Endothelial cell of umbilical vein (primary cell): ENCODE data around the gene MAMDC2. TPM values are rescaled to one million over a fixed set of nuclear protein-coding genes. Genes with fewer than 3 reads are reported as not detected.

Experiments used
- BruUV-seq: library from RNA; stranded (reverse); fragments of 400-500 nt; replicated peaks from 2 replicates; lab custom pipeline; 2021; lab: Mats Ljungman, UMichigan
- CTCF ChIA-PET: fragments of 300-600, 350-600 bp; sonication (Branson Sonifier 250); formaldehyde crosslinking; loops from one replicate; lab custom pipeline; 2021; ENCODE audit warnings: antibody characterized with exemption, inconsistent platforms; lab: Charles Lee
- POLR2A ChIA-PET: fragments of 300-600, 350-600 bp; sonication (Branson Sonifier 250); formaldehyde crosslinking; loops from one replicate; lab custom pipeline; 2021; ENCODE audit warnings: antibody characterized with exemption, inconsistent platforms; lab: Charles Lee
- DNase-seq: peaks from one replicate; pipeline ENCODE4 v3.0.0-alpha.2; 2011; ENCODE audit warnings: low read depth, low spot score
- FAIRE-seq: peaks from 2 replicates; lab custom pipeline; 2011; peaks lifted over from hg19 to GRCh38; lab: Jason Lieb, UNC
- H2AFZ ChIP-seq: 2 replicates; pipeline ENCODE4 v1.6.0; 2012; ENCODE audit warnings: low read depth, low read length, control low read depth, inconsistent platforms
- H3K27ac ChIP-seq: 2 replicates; pipeline ENCODE4 v1.5.1; 2011; ENCODE audit warnings: low read depth, mild to moderate bottlenecking, control low read depth, low read length, moderate library complexity; ENCODE audit not compliant: insufficient read depth
- H3K27me3 ChIP-seq, 2 experiments: 2 replicates each; pipeline versions ENCODE4 v1.6.0 to v1.6.1; 2011; ENCODE audit warnings: low read length in 2 of 2, mixed read lengths in 1 of 2; ENCODE audit not compliant: control insufficient read depth in 2 of 2, insufficient read depth in 2 of 2
- H3K36me3 ChIP-seq, 2 experiments: 2 replicates in 1 of 2; 3 replicates in 1 of 2; pipeline ENCODE4 v1.5.1; 2011; ENCODE audit warnings: low read length in 2 of 2, mild to moderate bottlenecking in 1 of 2, moderate library complexity in 1 of 2; ENCODE audit not compliant: control insufficient read depth in 2 of 2, insufficient read depth in 2 of 2; ENCODE audit errors: extremely low read depth in 1 of 2
- H3K4me1 ChIP-seq: 3 replicates; pipeline ENCODE4 v1.5.1; 2011; ENCODE audit warnings: mild to moderate bottlenecking, low read length; ENCODE audit not compliant: control insufficient read depth, insufficient read depth; ENCODE audit errors: extremely low read depth
- H3K4me2 ChIP-seq: 2 replicates; pipeline ENCODE4 v1.6.1; 2011; ENCODE audit warnings: low read length, control low read depth, mixed read lengths; ENCODE audit not compliant: insufficient read depth
- H3K4me3 ChIP-seq, 3 experiments: fragments of 200-600 bp in 1 of 3; sonication (generic), shearing (Covaris generic) in 1 of 3; replicated peaks in 1 of 3; 2 replicates each; pipeline ENCODE4 v1.5.1; 2011 to 2016; ENCODE audit warnings: control low read depth in 3 of 3, low read length in 3 of 3, mild to moderate bottlenecking in 2 of 3, inconsistent platforms in 1 of 3, low read depth in 1 of 3, moderate library complexity in 1 of 3; ENCODE audit not compliant: insufficient read depth in 1 of 3
- H3K79me2 ChIP-seq: 2 replicates; pipeline ENCODE4 v1.6.0; 2012; ENCODE audit warnings: low read length, inconsistent platforms; ENCODE audit not compliant: control insufficient read depth, insufficient read depth
- H3K9ac ChIP-seq: replicated peaks from 2 replicates; pipeline ENCODE3; 2011; ENCODE audit warnings: low read length, control low read depth; ENCODE audit not compliant: insufficient read depth; ENCODE audit errors: extremely low read depth
- H3K9me1 ChIP-seq: replicated peaks from 3 replicates; pipeline ENCODE4 v1.6.0; 2011; ENCODE audit warnings: mild to moderate bottlenecking, low read length; ENCODE audit not compliant: control insufficient read depth, insufficient read depth; ENCODE audit errors: extremely low read depth
- H3K9me3 ChIP-seq: replicated peaks from 2 replicates; pipeline ENCODE4 v1.5.1; 2012; ENCODE audit warnings: low read length, inconsistent platforms; ENCODE audit not compliant: control insufficient read depth, insufficient read depth
- H4K20me1 ChIP-seq: replicated peaks from 2 replicates; pipeline ENCODE3; 2011; ENCODE audit warnings: mild to moderate bottlenecking, low read length; ENCODE audit not compliant: control insufficient read depth, insufficient read depth; ENCODE audit errors: extremely low read depth
- CTCF ChIP-seq, 2 donors: IDR thresholded peaks; 1 replicate in 1 of 2; 2 replicates in 1 of 2; pipeline ENCODE4 v1.5.1; 2011; ENCODE audit warnings: low read length in 2 of 2, mild to moderate bottlenecking in 2 of 2, moderate library complexity in 2 of 2, control low read depth in 1 of 2, inconsistent platforms in 1 of 2, low read depth in 1 of 2; ENCODE audit not compliant: insufficient read depth in 1 of 2; ENCODE audit errors: extremely low read depth in 1 of 2
- FOS ChIP-seq: IDR thresholded peaks from 2 replicates; pipeline ENCODE4 v1.6.1; 2011; ENCODE audit warnings: mild to moderate bottlenecking, low read length, moderate library complexity, borderline replicate concordance; ENCODE audit not compliant: insufficient read depth
- GATA2 ChIP-seq: IDR thresholded peaks from 2 replicates; pipeline ENCODE4 v1.7.0; 2011; ENCODE audit warnings: low read depth, mild to moderate bottlenecking, moderate library complexity, mixed read lengths, low read length; ENCODE audit not compliant: insufficient read length, insufficient read depth
- JUN ChIP-seq: IDR thresholded peaks from 2 replicates; pipeline ENCODE4 v1.6.1; 2011; ENCODE audit warnings: borderline replicate concordance, low read depth; ENCODE audit not compliant: insufficient read length, insufficient read depth
- MYC ChIP-seq: IDR thresholded peaks from one replicate; pipeline ENCODE4 v1.6.1; 2011; ENCODE audit warnings: mild to moderate bottlenecking, low read depth, low read length
- POLR2A ChIP-seq: IDR thresholded peaks from 2 replicates; pipeline ENCODE4 v1.6.1; 2012; ENCODE audit warnings: low read depth, mild to moderate bottlenecking, control low read depth, low read length
- dilution Hi-C: fragments of 300-500 bp; cut with MboI; formaldehyde crosslinking; loops from one replicate; pipeline ENCODE4 v1.15.0; 2019; ENCODE audit warnings: low sequenced_read_pairs; ENCODE audit not compliant: extremely low pct_ligation_motif_present
- intact Hi-C: fragments of 100-400 bp; cut with micrococcal nuclease; formaldehyde crosslinking; loops from one replicate; pipeline ENCODE4 v1.10.0; 2022
- polyA plus RNA-seq, 4 experiments: library from polyadenylated mRNA; depleted of rRNA in 3 of 4; stranded (reverse) in 3 of 4; unstranded in 1 of 4; fragments of >200 nt; gene quantifications; 2 replicates each; pipeline versions ENCODE4 v1.2.1 to v1.2.3, GENCODE V29; 2011 to 2012; ENCODE audit warnings: missing spikeins in 1 of 4
- total RNA-seq: library from RNA; stranded (reverse); gene quantifications from 2 replicates; pipeline ENCODE4 v1.2.3, GENCODE V29; 2021

The MAMDC2 gene
- total and polyA plus RNA-seq, 2 donors (not counting 3 experiments of a cell fraction or from before 2014, with no cell fraction given), result 0.60 to 1.1 TPM

GRCh38 chr9:70120834-70121510 is 77.3 kb downstream of the MAMDC2 start:
- Histone ChIP-seq H3K79me2 (no peaks in the 10 kb centered on the region), H3K9me1 (no peaks in the 10 kb centered on the region), H3K27me3 (no peaks in the 10 kb centered on the region), H4K20me1 (no peaks in the 10 kb centered on the region), H3K9ac (no peak overlapping the region), H3K36me3 (no peaks in the 10 kb centered on the region), H3K9me3 (no peaks in the 10 kb centered on the region), H3K4me3 (no peak overlapping the region), H2AFZ (peak overlapping the region; percentile 49), H3K4me2 (no peak overlapping the region), H3K4me1 (no peaks in the 10 kb centered on the region), H3K27ac (no peak overlapping the region)
- no TSS peak for BruUV-seq
- TF ChIP-seq MYC, result no peak
- TF ChIP-seq POLR2A, result no peak
- TF ChIP-seq FOS, result peak; percentile 59
- no peak for TF ChIP-seq JUN
- TF ChIP-seq GATA2, result no peak
- TF ChIP-seq CTCF (IDR thresholded peaks at IDR 0.05; ENCODE audit: extremely low read depth in 1 of 2, insufficient read depth in 1 of 2, low read depth in 1 of 2, low read length in 2 of 2), result peak in 1 of 2 donors; percentile 2
- dilution Hi-C loops, result loop anchor here (25.0 kb wide), 1 partner anchor 159 kb away; no protein-coding TSS in a partner anchor
- intact Hi-C loops, result no loop called here
- DNase-seq (peak; percentile 58), FAIRE-seq (no peak)
- ChIA-PET POLR2A (no interaction called here), CTCF (interaction anchor here (0.5 to 9.0 kb wide), 5 partner anchors 8 to 481 kb away, joined by 3 to 76 read pairs (median 5); no protein-coding TSS in a partner anchor)
